ENCODE measurements around the gene DCDC1. TPM values are rescaled to one million over a fixed set of nuclear protein-coding genes. Genes with fewer than 3 reads are reported as not detected.
A peak's percentile ranks its signal among the peaks of the same experiment; 100 is the strongest.

Gene DCDC1
- total and polyA plus RNA-seq, 12 donors = 0.01 to 0.18 (median 0.09) TPM; not detected in 9

DNA sequence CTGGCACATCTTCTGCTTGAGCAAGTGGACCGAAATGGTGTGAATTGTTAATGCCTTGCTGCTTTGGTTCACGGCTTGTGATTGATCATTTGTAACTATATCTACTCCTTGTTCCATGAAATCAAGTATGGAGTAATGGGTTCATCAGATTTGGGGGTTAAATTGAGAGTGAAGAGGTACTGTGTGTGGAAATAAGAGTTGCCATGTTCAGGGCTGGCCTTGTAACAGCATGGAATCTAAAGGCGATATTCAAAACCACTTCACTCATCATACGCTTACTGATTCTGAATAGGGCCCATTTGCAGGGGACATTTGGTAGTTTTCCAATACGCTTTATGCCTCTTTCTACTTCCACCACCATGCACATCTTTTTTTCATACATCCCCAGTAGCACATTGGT is 122.2 kb downstream of the DCDC1 start:
- TF ChIP-seq, protein P1, sequence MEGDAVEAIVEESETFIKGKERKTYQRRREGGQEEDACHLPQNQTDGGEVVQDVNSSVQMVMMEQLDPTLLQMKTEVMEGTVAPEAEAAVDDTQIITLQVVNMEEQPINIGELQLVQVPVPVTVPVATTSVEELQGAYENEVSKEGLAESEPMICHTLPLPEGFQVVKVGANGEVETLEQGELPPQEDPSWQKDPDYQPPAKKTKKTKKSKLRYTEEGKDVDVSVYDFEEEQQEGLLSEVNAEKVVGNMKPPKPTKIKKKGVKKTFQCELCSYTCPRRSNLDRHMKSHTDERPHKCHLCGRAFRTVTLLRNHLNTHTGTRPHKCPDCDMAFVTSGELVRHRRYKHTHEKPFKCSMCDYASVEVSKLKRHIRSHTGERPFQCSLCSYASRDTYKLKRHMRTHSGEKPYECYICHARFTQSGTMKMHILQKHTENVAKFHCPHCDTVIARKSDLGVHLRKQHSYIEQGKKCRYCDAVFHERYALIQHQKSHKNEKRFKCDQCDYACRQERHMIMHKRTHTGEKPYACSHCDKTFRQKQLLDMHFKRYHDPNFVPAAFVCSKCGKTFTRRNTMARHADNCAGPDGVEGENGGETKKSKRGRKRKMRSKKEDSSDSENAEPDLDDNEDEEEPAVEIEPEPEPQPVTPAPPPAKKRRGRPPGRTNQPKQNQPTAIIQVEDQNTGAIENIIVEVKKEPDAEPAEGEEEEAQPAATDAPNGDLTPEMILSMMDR (IDR thresholded peaks at IDR 0.05) = no peak
- H3K4me3 ChIP-seq = no peak overlapping the region
- ATAC-seq = no peak
- H3K27me3 ChIP-seq = no peaks in the 10 kb centered on the region
- H3K4me1 ChIP-seq = peaks cover 0 to 11% (median 0%) of the 10 kb centered on the region in 9 donors
- H3K36me3 ChIP-seq = no peaks in the 10 kb centered on the region
- H3K9me3 ChIP-seq = no peaks in the 10 kb centered on the region
- H3K27ac ChIP-seq = no peak overlapping the region
- WGBS, 2 donors = 89 to 93% methylated on average over 5 of the region's 5 CpGs
- intact Hi-C loops (cut with DNase I) = loop anchor here in 3 of 10 donors (10.0 kb wide), 3 partner anchors 127 to 927 kb away; no protein-coding TSS in a partner anchor
- DNase-seq = no peak

DNA sequence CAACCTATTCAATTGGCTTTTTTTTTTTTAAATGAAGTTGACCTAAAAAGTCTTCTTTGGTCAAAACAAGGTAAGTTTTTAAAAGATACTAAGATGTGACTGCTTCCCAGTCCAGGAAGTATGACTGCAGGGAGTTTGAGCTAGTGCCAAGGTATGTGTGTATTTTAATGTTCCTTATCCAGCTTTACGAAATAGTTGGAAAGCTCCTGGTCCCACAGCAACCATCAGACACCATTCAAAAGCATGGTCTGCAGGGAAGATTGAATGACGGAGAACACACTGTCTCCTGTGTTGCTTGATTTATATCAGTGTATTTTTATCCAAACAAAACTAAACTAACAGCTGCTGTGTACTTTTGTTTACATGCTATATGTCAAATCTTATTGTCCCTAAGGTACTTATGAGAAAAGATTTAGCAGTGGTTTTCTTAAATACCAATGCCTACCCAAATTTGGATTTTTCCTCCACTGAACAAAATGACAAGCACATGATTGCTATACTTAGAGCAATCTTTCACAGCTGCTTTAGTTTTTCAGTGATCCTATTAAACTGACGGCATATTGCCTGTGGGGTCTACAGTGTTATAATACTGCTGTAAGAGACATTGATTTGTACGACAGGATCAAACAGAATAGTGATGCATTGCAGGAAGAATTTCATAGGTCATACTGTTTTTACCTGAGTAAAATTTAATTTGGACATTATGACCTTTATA is 122.9 kb downstream of the DCDC1 start:
- Histone ChIP-seq H3K36me3 (no peaks in the 10 kb centered on the region), H3K27ac (no peak overlapping the region), H3K27me3 (no peaks in the 10 kb centered on the region), H3K4me1 (peaks cover 0 to 11% (median 0%) of the 10 kb centered on the region in 9 donors), H3K9me3 (no peaks in the 10 kb centered on the region), H3K4me3 (no peak overlapping the region)
- WGBS, 2 donors = 29 to 34% methylated on average over 4 of the region's 4 CpGs
- DNase-seq = peak in 1 of 2 donors; percentile 11
- intact Hi-C loops (cut with DNase I) = loop anchor here in 3 of 10 donors (10.0 kb wide), 3 partner anchors 128 to 928 kb away; no protein-coding TSS in a partner anchor
- TF ChIP-seq, protein P1 (IDR thresholded peaks at IDR 0.05) = no peak
- ATAC-seq = peak in 6 of 8 donors; percentile 43 to 93 (median 80)

DNA sequence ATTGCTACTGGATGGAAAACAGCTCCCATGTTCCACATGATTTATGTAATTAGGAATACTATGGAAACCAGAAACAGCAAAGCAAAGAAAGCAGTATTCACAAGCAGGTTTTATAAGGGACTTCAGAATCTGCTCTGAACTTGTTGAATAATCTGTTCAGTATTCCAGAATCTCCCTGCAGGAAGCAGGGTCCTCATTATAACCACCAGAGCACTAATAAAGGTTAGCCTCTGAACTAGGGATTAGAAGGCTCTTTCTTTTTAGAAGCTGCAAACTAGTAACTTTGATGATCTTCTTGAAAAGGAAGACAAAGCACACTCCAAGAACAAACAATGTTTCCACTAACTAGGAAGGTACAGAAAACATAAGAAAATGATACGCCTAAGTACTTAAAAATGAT is 125.8 kb downstream of the DCDC1 start:
- no peaks in the 10 kb centered on the region for H3K27me3 ChIP-seq
- H3K4me3 ChIP-seq = no peak overlapping the region
- peaks cover 0 to 11% (median 0%) of the 10 kb centered on the region in 9 donors for H3K4me1 ChIP-seq
- intact Hi-C loops (cut with DNase I) = loop anchor here in 3 of 10 donors (5.0 to 10.0 kb wide), 4 partner anchors 131 to 934 kb away; no protein-coding TSS in a partner anchor
- no peaks in the 10 kb centered on the region for H3K9me3 ChIP-seq
- WGBS, 2 donors = 93 to 95% methylated on average over 1 of the region's 1 CpG
- DNase-seq (no peak), ATAC-seq (no peak)
- no peaks in the 10 kb centered on the region for H3K36me3 ChIP-seq
- TF ChIP-seq, protein P1 (IDR thresholded peaks at IDR 0.05) = no peak
- H3K27ac ChIP-seq = no peak overlapping the region

DNA sequence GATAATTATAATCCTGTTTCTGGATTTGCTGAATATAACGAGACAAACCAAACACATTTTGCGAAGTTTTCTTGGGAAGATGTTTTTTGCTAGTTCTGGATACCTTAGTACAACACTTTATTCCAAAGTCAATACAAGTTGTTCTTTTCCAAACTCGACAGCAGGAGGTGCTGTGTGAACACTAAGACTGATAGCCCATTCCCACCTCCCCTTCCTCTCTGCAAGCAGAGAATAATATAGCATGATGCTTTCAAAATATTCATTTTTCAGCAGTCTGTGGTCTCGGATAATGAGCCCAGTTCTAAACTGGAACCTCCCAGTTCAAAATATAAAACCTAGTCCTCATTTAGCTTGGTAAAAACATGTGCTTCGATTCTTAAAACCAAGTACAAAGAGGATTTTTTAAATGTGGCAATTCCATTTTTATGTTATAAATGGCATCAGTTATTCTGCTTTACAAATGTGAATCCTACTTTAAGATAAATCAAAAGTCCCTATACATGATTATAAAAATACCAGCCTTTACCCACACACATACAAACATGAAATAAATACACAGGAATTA is 129.1 kb downstream of the DCDC1 start:
- Histone ChIP-seq H3K9me3 (no peaks in the 10 kb centered on the region), H3K27me3 (no peaks in the 10 kb centered on the region), H3K4me1 (no peaks in the 10 kb centered on the region), H3K36me3 (no peaks in the 10 kb centered on the region), H3K4me3 (no peak overlapping the region), H3K27ac (no peak overlapping the region)
- TF ChIP-seq, protein P1 (IDR thresholded peaks at IDR 0.05) = peak in 7 of 9 donors; percentile 44 to 66 (median 59)
- 20% methylated on average over 5 of the region's 5 CpGs for WGBS, 2 donors
- peak in 1 of 2 donors; percentile 9 for DNase-seq
- intact Hi-C loops (cut with DNase I) = loop anchor here in 3 of 10 donors (5.0 to 10.0 kb wide), 4 partner anchors 134 to 937 kb away; no protein-coding TSS in a partner anchor
- ATAC-seq = peak in 1 of 8 donors; percentile 53

Data from heart right ventricle (tissue), 16 donors.